Hair follicle dermal papilla cell (primary cell): ENCODE data around the gene PRND. TPM values are rescaled to one million over a fixed set of nuclear protein-coding genes. Genes with fewer than 3 reads are reported as not detected.

Source experiments
- total RNA-seq: library from RNA; depleted of rRNA; stranded (reverse); fragments of >200 nt; gene quantifications from 2 replicates; pipeline ENCODE4 v1.2.3, GENCODE V29; 2012

The PRND gene, protein sequence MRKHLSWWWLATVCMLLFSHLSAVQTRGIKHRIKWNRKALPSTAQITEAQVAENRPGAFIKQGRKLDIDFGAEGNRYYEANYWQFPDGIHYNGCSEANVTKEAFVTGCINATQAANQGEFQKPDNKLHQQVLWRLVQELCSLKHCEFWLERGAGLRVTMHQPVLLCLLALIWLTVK
- under 0.01 and 0.12 TPM in 2 replicates for total RNA-seq

GRCh38 chr20:4721719-4722118 is at the start of gene PRND:
PRND (plus strand) TSS chr20:4721909; CDS start chr20:4724552, 2,643 bp downstream.

Other genes starting within 250 kb of the PRND start
- 217 and 220 TPM in 2 replicates for gene PRNP, start 35.5 kb upstream of the PRND start, total RNA-seq
- 7.3 and 9.0 TPM in 2 replicates for gene RASSF2, start 101.7 kb downstream of the PRND start, total RNA-seq